ENCODE data around the gene GRAP2.

GRCh38 chr22:39925273-39925672 is 24.4 kb downstream of the GRAP2 start:
- TF ChIP-seq, protein P1, sequence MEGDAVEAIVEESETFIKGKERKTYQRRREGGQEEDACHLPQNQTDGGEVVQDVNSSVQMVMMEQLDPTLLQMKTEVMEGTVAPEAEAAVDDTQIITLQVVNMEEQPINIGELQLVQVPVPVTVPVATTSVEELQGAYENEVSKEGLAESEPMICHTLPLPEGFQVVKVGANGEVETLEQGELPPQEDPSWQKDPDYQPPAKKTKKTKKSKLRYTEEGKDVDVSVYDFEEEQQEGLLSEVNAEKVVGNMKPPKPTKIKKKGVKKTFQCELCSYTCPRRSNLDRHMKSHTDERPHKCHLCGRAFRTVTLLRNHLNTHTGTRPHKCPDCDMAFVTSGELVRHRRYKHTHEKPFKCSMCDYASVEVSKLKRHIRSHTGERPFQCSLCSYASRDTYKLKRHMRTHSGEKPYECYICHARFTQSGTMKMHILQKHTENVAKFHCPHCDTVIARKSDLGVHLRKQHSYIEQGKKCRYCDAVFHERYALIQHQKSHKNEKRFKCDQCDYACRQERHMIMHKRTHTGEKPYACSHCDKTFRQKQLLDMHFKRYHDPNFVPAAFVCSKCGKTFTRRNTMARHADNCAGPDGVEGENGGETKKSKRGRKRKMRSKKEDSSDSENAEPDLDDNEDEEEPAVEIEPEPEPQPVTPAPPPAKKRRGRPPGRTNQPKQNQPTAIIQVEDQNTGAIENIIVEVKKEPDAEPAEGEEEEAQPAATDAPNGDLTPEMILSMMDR (IDR thresholded peaks at IDR 0.05), result no peak
- no peak for TF ChIP-seq TCF7L2 (IDR thresholded peaks at IDR 0.05; ENCODE audit: low read depth, low read length)
- no peak for TF ChIP-seq SIN3A (IDR thresholded peaks at IDR 0.05; ENCODE audit: borderline replicate concordance, insufficient read depth, low read depth, low read length)
- TF ChIP-seq POLR2AphosphoS5 (IDR thresholded peaks at IDR 0.05; ENCODE audit: low read depth, low read length), result no peak
- TF ChIP-seq REST (IDR thresholded peaks at IDR 0.05; ENCODE audit: insufficient read depth in 1 of 2, low read depth in 2 of 2, low read length in 1 of 2), result no peak

Measured in Panc1 (cell line).